H9 (cell line): ENCODE measurements around the gene POU6F2. TPM values are rescaled to one million over a fixed set of nuclear protein-coding genes. Genes with fewer than 3 reads are reported as not detected.

Experiments used
- DNase-seq: peaks from one replicate; pipeline ENCODE4 v3.0.0-alpha.2; 2017
- H2AFZ ChIP-seq: one replicate; pipeline ENCODE4 v1.6.1; 2013; ENCODE audit warnings: mild to moderate bottlenecking, low read length, control low read depth, moderate library complexity
- H2AK5ac ChIP-seq: 2 replicates; pipeline ENCODE4 v1.6.1; 2013; ENCODE audit warnings: low read length, control low read depth, mixed read lengths; ENCODE audit not compliant: insufficient read length
- H2BK120ac ChIP-seq: one replicate; pipeline ENCODE4 v1.6.1; 2013; ENCODE audit warnings: low read depth, mild to moderate bottlenecking, low read length, control low read depth, inconsistent platforms; ENCODE audit not compliant: poor library complexity, severe bottlenecking
- H2BK12ac ChIP-seq: 2 replicates; pipeline ENCODE4 v1.6.1; 2013; ENCODE audit warnings: low read length, control low read depth, mixed read lengths, low read depth; ENCODE audit not compliant: insufficient read length
- H2BK15ac ChIP-seq: 2 replicates; pipeline ENCODE4 v1.6.1; 2013; ENCODE audit warnings: low read depth, low read length, control low read depth
- H2BK20ac ChIP-seq: one replicate; pipeline ENCODE4 v1.6.1; 2013; ENCODE audit warnings: low read depth, mild to moderate bottlenecking, low read length, control low read depth, inconsistent platforms; ENCODE audit not compliant: poor library complexity, severe bottlenecking
- H2BK5ac ChIP-seq: 2 replicates; pipeline ENCODE4 v1.6.1; 2013; ENCODE audit warnings: low read length, control low read depth, mixed read lengths; ENCODE audit not compliant: insufficient read length
- H3K14ac ChIP-seq: 2 replicates; pipeline ENCODE4 v1.6.1; 2013; ENCODE audit warnings: low read length, control low read depth; ENCODE audit not compliant: insufficient read depth
- H3K18ac ChIP-seq: 2 replicates; pipeline ENCODE4 v1.6.1; 2013; ENCODE audit warnings: low read depth, mild to moderate bottlenecking, mixed read lengths, low read length, control low read depth; ENCODE audit not compliant: insufficient read length
- H3K23ac ChIP-seq: 2 replicates; pipeline ENCODE4 v1.6.1; 2013; ENCODE audit warnings: low read length, control low read depth, mixed read lengths, low read depth; ENCODE audit not compliant: insufficient read length
- H3K23me2 ChIP-seq: 2 replicates; pipeline ENCODE4 v1.6.1; 2013; ENCODE audit warnings: low read depth, mild to moderate bottlenecking, mixed read lengths, low read length, control low read depth; ENCODE audit not compliant: insufficient read length, poor library complexity, severe bottlenecking
- H3K27ac ChIP-seq: 2 replicates; pipeline ENCODE4 v1.5.1; 2013; ENCODE audit warnings: low read length, control low read depth, mixed read lengths, low read depth; ENCODE audit not compliant: insufficient read length
- H3K27me3 ChIP-seq: 2 replicates; pipeline ENCODE4 v1.6.1; 2013; ENCODE audit warnings: low read length, control low read depth, inconsistent platforms; ENCODE audit not compliant: insufficient read depth
- H3K4ac ChIP-seq: 2 replicates; pipeline ENCODE4 v1.6.1; 2013; ENCODE audit warnings: low read depth, mild to moderate bottlenecking, control low read depth, inconsistent platforms, low read length, moderate library complexity
- H3K4me1 ChIP-seq: 2 replicates; pipeline ENCODE4 v1.6.1; 2013; ENCODE audit warnings: low read length, control low read depth, inconsistent platforms; ENCODE audit not compliant: insufficient read depth
- H3K4me2 ChIP-seq: 2 replicates; pipeline ENCODE4 v1.6.1; 2013; ENCODE audit warnings: low read length, control low read depth, mixed read lengths; ENCODE audit not compliant: insufficient read length, insufficient read depth
- H3K56ac ChIP-seq: 2 replicates; pipeline ENCODE4 v1.6.1; 2013; ENCODE audit warnings: low read depth, mild to moderate bottlenecking, mixed read lengths, low read length, control low read depth; ENCODE audit not compliant: insufficient read length
- H3K79me1 ChIP-seq: 2 replicates; pipeline ENCODE4 v1.6.1; 2013; ENCODE audit warnings: low read depth, mild to moderate bottlenecking, moderate library complexity, low read length, control low read depth, inconsistent platforms; ENCODE audit not compliant: insufficient read depth, poor library complexity, severe bottlenecking
- H3K79me2 ChIP-seq: 2 replicates; pipeline ENCODE4 v1.6.1; 2013; ENCODE audit warnings: low read length, control low read depth, inconsistent platforms; ENCODE audit not compliant: insufficient read depth
- H3K9ac ChIP-seq: 2 replicates; pipeline ENCODE4 v1.6.1; 2013; ENCODE audit warnings: low read length, control low read depth, mixed read lengths; ENCODE audit not compliant: insufficient read length; ENCODE audit errors: extremely low read depth
- H3K9me3 ChIP-seq: one replicate; pipeline ENCODE4 v1.6.1; 2013; ENCODE audit warnings: low read depth, low read length, inconsistent platforms; ENCODE audit not compliant: control insufficient read depth
- H3T11ph ChIP-seq: one replicate; pipeline ENCODE4 v1.6.1; 2013; ENCODE audit warnings: mild to moderate bottlenecking, low read length, control low read depth, inconsistent platforms
- H4K20me1 ChIP-seq: one replicate; pipeline ENCODE4 v1.6.1; 2013; ENCODE audit not compliant: control insufficient read depth, insufficient read length, insufficient read depth
- H4K5ac ChIP-seq: 2 replicates; pipeline ENCODE4 v1.6.1; 2013; ENCODE audit warnings: low read depth, mild to moderate bottlenecking, mixed read lengths, low read length, control low read depth; ENCODE audit not compliant: insufficient read length
- H4K8ac ChIP-seq: replicated peaks from 2 replicates; pipeline ENCODE4 v1.6.1; 2013; ENCODE audit warnings: low read length, control low read depth, mixed read lengths, low read depth; ENCODE audit not compliant: insufficient read length
- H4K91ac ChIP-seq: 2 replicates; pipeline ENCODE4 v1.6.1; 2013; ENCODE audit warnings: low read depth, mild to moderate bottlenecking, moderate library complexity, mixed read lengths, low read length, control low read depth; ENCODE audit not compliant: insufficient read length
- H3K27ac Mint-ChIP-seq, 3 experiments: 2 replicates in 2 of 3; 3 replicates in 1 of 3; pipeline ENCODE4 v1.8.0; 2020 to 2021; ENCODE audit warnings: mixed read lengths in 3 of 3, mild to moderate bottlenecking in 1 of 3, moderate library complexity in 1 of 3
- H3K27me3 Mint-ChIP-seq: 2 replicates; pipeline ENCODE4 v1.8.0; 2021; ENCODE audit warnings: low read depth, mild to moderate bottlenecking, moderate library complexity, mixed read lengths
- H3K36me3 Mint-ChIP-seq, 3 experiments: 2 replicates in 2 of 3; 3 replicates in 1 of 3; pipeline ENCODE4 v1.8.0; 2020 to 2021; ENCODE audit warnings: low read depth in 3 of 3, mixed read lengths in 3 of 3; ENCODE audit not compliant: insufficient read depth in 1 of 3
- H3K4me1 Mint-ChIP-seq, 2 experiments: 2 replicates each; pipeline ENCODE4 v1.8.0; 2020; ENCODE audit warnings: mixed read lengths in 2 of 2
- H3K4me3 Mint-ChIP-seq, 2 experiments: 2 replicates in 1 of 2; 3 replicates in 1 of 2; pipeline ENCODE4 v1.8.0; 2020 to 2021; ENCODE audit warnings: mild to moderate bottlenecking in 2 of 2, mixed read lengths in 2 of 2, moderate library complexity in 1 of 2
- H3K9me3 Mint-ChIP-seq, 2 experiments: 2 replicates in 1 of 2; 3 replicates in 1 of 2; pipeline ENCODE4 v1.8.0; 2020; ENCODE audit warnings: mild to moderate bottlenecking in 2 of 2, mixed read lengths in 2 of 2, moderate library complexity in 1 of 2
- WGBS: extraction: QIAGEN DNeasy Blood & Tissue Kit; methylation state at CpG from one replicate; pipeline ENCODE4 v1.1.7; 2013; ENCODE audit warnings: missing lambda C conversion rate, low lambda C conversion rate, mixed read lengths; ENCODE audit not compliant: insufficient read length; ENCODE audit errors: extremely low coverage; 5-methylcytosine and 5-hydroxymethylcytosine counted together
- total RNA-seq: library from RNA; stranded (reverse); gene quantifications from 2 replicates; pipeline ENCODE4 v1.2.1, GENCODE V29; 2021
- TF ChIP-seq, protein P1 (sequence below): fragments of 200-600 bp; sonication (generic); conservative IDR thresholded peaks from 3 replicates; pipeline ENCODE4 v1.8.0; 2021; ENCODE audit warnings: antibody characterized with exemption, mild to moderate bottlenecking

POU6F2 gene
- total RNA-seq, 1 experiment from 2014 or later = 1.9 TPM

DNA sequence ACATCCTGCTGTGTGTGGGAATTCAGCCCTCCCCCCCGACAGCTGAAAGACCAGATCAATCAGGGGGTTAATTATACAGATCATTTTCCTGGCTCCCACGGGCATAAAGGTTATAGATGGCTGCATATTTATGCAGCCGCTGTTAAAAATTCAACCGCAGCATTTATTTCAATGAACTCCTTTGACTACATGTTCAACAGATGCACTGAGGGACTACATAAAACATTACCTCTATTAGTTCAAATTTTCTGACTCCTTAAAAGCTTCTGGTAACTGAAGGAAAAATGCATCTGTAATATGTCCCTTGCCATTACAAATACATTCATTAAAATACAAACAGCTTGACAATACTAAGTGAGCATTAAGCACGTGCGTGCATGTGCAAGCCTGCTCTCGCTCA is 538.8 kb downstream of the POU6F2 start:
- H3K4me1 ChIP-seq = no peaks in the 10 kb centered on the region; the same call in 1 of the 2 replicates
- no peak overlapping the region for H2BK20ac ChIP-seq
- H3K27me3 ChIP-seq = no peaks in the 10 kb centered on the region
- H3K4ac ChIP-seq = no peak overlapping the region
- H3K79me2 ChIP-seq = no peaks in the 10 kb centered on the region
- H3K18ac ChIP-seq = no peak overlapping the region
- H3K9ac ChIP-seq = no peak overlapping the region
- H3K23ac ChIP-seq = no peak overlapping the region
- H3K27ac Mint-ChIP-seq = no peak overlapping the region
- H3K56ac ChIP-seq = no peak overlapping the region
- no CpG with 5 or more reads among the region's 7 CpGs for WGBS
- no peak overlapping the region for H2AK5ac ChIP-seq
- H3K9me3 ChIP-seq = no peaks in the 10 kb centered on the region
- H2BK15ac ChIP-seq = no peak overlapping the region
- H3K4me1 Mint-ChIP-seq = peaks cover 8 to 10% of the 10 kb centered on the region in 2 experiments
- no peaks in the 10 kb centered on the region for H4K20me1 ChIP-seq
- no peak overlapping the region for H2BK5ac ChIP-seq
- H4K8ac ChIP-seq = no peak overlapping the region
- no peaks in the 10 kb centered on the region for H3K27me3 Mint-ChIP-seq
- no peak overlapping the region for H3K27ac ChIP-seq
- no peak overlapping the region for H3K14ac ChIP-seq
- H3K36me3 Mint-ChIP-seq = no peaks in the 10 kb centered on the region
- H2BK12ac ChIP-seq = no peak overlapping the region
- no peaks in the 10 kb centered on the region; a peak in 1 of 5 replicates for H3K9me3 Mint-ChIP-seq
- H3K23me2 ChIP-seq = no peaks in the 10 kb centered on the region
- H2BK120ac ChIP-seq = no peak overlapping the region
- no peak overlapping the region for H2AFZ ChIP-seq
- no peak overlapping the region for H4K5ac ChIP-seq
- no peak overlapping the region for H3T11ph ChIP-seq
- no peak overlapping the region for H3K4me3 Mint-ChIP-seq
- H3K4me2 ChIP-seq = no peak overlapping the region
- H4K91ac ChIP-seq = no peak overlapping the region
- TF ChIP-seq, protein P1, sequence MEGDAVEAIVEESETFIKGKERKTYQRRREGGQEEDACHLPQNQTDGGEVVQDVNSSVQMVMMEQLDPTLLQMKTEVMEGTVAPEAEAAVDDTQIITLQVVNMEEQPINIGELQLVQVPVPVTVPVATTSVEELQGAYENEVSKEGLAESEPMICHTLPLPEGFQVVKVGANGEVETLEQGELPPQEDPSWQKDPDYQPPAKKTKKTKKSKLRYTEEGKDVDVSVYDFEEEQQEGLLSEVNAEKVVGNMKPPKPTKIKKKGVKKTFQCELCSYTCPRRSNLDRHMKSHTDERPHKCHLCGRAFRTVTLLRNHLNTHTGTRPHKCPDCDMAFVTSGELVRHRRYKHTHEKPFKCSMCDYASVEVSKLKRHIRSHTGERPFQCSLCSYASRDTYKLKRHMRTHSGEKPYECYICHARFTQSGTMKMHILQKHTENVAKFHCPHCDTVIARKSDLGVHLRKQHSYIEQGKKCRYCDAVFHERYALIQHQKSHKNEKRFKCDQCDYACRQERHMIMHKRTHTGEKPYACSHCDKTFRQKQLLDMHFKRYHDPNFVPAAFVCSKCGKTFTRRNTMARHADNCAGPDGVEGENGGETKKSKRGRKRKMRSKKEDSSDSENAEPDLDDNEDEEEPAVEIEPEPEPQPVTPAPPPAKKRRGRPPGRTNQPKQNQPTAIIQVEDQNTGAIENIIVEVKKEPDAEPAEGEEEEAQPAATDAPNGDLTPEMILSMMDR = no peak
- no peaks in the 10 kb centered on the region for H3K79me1 ChIP-seq
- no peak for DNase-seq
